Measurements from ENCODE around the gene KCNK2.

GRCh38 chr1:215081661-215082531, 641 bp upstream of the KCNK2 start:
- no peak for TF ChIP-seq POLR2AphosphoS5 (IDR thresholded peaks at IDR 0.05; ENCODE audit: low read depth, low read length)
- TF ChIP-seq REST (IDR thresholded peaks at IDR 0.05; ENCODE audit: insufficient read depth in 1 of 2, low read depth in 2 of 2, low read length in 2 of 2) = no peak
